HUES64 (cell line): ENCODE measurements around the gene TPRN.

Experiments used
- H3K27ac ChIP-seq: 2 replicates; pipeline ENCODE4 v1.7.0; 2013; ENCODE audit warnings: low read depth, low read length, inconsistent platforms
- H3K27me3 ChIP-seq: 2 replicates; pipeline ENCODE4 v1.6.1; 2013; ENCODE audit warnings: mild to moderate bottlenecking, low read length; ENCODE audit not compliant: insufficient read depth
- H3K36me3 ChIP-seq: 2 replicates; pipeline ENCODE4 v1.6.1; 2013; ENCODE audit warnings: mild to moderate bottlenecking, low read length; ENCODE audit not compliant: insufficient read depth
- H3K4me1 ChIP-seq: 2 replicates; pipeline ENCODE4 v1.6.1; 2013; ENCODE audit warnings: mild to moderate bottlenecking, low read length, moderate library complexity; ENCODE audit not compliant: insufficient read depth
- H3K4me3 ChIP-seq: 2 replicates; pipeline ENCODE4 v1.5.1; 2013; ENCODE audit warnings: mild to moderate bottlenecking, low read length, moderate library complexity
- H3K9ac ChIP-seq: 2 replicates; pipeline ENCODE4 v1.6.1; 2013; ENCODE audit warnings: mild to moderate bottlenecking, low read depth, low read length
- H3K9me3 ChIP-seq: 2 replicates; pipeline ENCODE4 v1.6.1; 2013; ENCODE audit warnings: low read depth, low read length; ENCODE audit not compliant: insufficient read depth
- WGBS: fragments of 150-250, 120-280 bp; methylation state at CpG from one replicate; pipeline ENCODE4 v1.1.7; 2013; ENCODE audit warnings: missing lambda C conversion rate; 5-methylcytosine and 5-hydroxymethylcytosine counted together

Gene TPRN

DNA sequence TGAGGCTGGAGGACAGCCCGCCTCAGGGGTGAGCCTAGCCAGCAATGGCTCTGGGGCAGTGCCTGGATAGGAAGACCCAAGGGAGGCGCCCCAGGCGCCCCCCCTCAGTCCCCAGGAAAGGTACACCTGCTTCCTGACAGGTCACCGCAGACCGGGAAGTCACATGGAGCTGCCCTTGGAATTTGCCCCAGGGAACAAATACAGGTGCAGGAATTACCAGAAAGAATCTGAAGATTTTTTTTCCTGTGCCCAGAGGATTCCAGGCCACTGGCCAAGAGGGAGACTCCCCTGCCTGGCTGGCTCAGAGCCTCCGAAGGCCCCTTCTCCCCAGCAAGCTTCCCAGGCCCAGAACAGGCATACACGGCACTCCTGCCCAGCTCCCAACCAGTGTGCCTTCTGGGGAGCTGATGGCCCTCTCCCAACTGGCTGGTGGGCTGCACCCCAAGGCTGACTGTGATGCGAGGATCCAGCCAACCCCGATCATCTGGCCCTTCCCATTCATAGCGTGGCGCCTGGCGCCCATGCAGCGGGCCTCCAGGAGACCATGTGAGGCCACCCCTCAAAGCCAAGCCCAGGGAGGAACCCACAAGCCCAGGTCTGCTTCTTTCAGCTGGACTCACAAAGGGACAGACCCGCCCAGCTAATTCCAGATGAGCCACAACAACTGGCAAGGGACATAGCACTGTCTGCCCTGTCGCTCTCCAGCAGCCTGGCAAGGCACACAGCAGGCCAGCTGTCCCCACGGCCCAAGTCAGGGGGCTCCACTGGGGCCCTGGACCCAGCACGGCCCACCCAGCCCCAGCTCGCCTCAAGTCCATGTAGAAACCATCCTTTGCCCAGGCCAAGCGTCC lies 2.3 kb downstream of the TPRN start:
- no peaks in the 10 kb centered on the region for H3K36me3 ChIP-seq
- H3K4me3 ChIP-seq = peak overlapping the region; percentile 47; the same call in 1 of the 2 replicates
- WGBS = 91% methylated on average over 19 of the region's 19 CpGs
- no peak overlapping the region for H3K27ac ChIP-seq
- no peaks in the 10 kb centered on the region for H3K27me3 ChIP-seq
- H3K4me1 ChIP-seq = peaks cover 5% of the 10 kb centered on the region; the same call in 1 of the 2 replicates
- no peaks in the 10 kb centered on the region for H3K9me3 ChIP-seq
- 0 out of 2 replicates have a peak overlapping the region, but pooled peaks have one; percentile 19 for H3K9ac ChIP-seq

DNA sequence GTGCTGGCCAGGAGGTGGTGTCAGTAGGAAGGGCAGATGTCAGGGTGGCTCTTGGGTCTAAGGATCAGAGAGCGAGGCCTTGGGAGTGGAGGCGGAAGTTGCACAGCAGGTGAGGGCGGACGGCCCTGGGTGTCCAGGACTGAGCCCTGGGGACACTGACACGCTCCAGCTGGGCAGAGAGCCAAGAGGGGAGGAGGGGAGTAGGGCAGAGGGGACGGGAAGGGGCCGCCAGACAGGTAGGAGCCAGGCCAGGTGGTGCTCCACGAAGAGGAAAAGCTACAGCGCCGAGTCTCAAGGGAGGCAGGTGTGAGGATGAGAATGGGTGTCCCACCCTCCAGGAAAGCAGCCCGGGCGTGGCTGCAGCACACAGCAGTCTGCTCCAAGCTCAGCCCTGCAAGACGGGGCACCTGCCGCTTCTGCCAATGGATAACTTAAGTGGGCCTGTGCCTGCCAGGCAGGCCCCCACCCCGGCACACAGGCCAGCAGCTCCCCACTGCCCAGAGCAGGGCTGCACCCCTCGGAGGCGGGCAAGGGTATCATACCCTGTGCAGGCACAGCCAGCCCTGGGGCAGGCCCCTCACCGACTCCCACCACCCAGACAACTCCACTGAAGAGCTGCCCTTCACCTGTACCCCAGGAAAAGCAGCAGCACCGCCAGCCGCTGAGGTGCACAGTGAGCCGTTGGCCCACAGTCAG lies 4.9 kb downstream of the TPRN start:
- Histone ChIP-seq H3K4me3 (no peak overlapping the region), H3K9me3 (no peaks in the 10 kb centered on the region), H3K36me3 (no peaks in the 10 kb centered on the region), H3K27me3 (no peaks in the 10 kb centered on the region), H3K9ac (no peak overlapping the region), H3K27ac (no peak overlapping the region), H3K4me1 (peaks cover 5% of the 10 kb centered on the region; the same call in 1 of the 2 replicates)
- WGBS = 94% methylated on average over 21 of the region's 21 CpGs

DNA sequence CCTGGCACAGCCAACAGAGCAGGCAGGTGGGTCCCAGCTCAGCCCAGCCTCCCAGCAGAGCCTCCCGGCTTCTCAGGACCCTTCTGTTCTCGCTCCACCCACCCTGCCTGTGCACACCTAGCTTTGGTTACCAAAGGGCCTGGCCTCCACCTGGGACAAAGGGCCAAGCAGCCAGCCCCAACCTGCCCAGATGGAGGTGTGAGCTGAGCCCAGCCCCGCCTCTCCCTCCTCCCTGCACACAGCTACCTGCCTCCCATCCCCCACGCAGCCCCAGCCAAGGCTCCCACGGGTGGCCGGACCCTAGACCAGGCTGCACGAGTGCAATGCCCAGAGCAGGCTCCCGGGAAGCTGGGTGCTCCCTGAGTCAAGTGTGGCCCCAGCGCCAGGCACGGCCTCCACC lies 5.6 kb downstream of the TPRN start:
- peaks cover 5% of the 10 kb centered on the region; the same call in 1 of the 2 replicates for H3K4me1 ChIP-seq
- H3K4me3 ChIP-seq = no peak overlapping the region
- H3K27me3 ChIP-seq = no peaks in the 10 kb centered on the region
- WGBS = 86% methylated on average over 10 of the region's 10 CpGs
- H3K9ac ChIP-seq = no peak overlapping the region
- no peaks in the 10 kb centered on the region for H3K9me3 ChIP-seq
- no peak overlapping the region for H3K27ac ChIP-seq
- H3K36me3 ChIP-seq = peaks cover 4% of the 10 kb centered on the region; the same call in 1 of the 2 replicates

DNA sequence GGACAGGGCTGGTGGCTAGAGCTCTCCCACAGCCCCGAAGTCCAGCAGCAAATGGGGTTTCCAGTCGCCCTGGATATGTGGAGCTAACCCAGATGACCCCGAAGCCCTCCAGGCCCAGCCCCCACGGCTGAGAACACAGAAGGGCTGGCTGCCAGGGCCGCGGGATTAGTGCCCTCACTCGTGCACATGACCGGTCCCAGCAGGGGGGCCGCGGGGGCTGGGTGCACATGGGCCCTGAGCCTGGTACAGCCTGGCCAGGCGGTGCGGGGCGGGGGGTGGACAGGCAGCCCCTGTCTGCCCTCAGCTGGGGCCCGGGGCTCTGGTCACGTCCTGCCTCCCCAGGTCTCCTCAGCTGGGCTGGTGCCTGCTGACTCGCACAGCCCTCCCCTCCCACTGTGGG lies 6.2 kb downstream of the TPRN start:
- Histone ChIP-seq H3K9me3 (no peaks in the 10 kb centered on the region), H3K4me3 (no peak overlapping the region), H3K27ac (no peak overlapping the region), H3K36me3 (peaks cover 6% of the 10 kb centered on the region; the same call in 1 of the 2 replicates), H3K27me3 (no peaks in the 10 kb centered on the region), H3K4me1 (peaks cover 8% of the 10 kb centered on the region; the same call in 1 of the 2 replicates), H3K9ac (no peak overlapping the region)
- 86% methylated on average over 16 of the region's 16 CpGs for WGBS

DNA sequence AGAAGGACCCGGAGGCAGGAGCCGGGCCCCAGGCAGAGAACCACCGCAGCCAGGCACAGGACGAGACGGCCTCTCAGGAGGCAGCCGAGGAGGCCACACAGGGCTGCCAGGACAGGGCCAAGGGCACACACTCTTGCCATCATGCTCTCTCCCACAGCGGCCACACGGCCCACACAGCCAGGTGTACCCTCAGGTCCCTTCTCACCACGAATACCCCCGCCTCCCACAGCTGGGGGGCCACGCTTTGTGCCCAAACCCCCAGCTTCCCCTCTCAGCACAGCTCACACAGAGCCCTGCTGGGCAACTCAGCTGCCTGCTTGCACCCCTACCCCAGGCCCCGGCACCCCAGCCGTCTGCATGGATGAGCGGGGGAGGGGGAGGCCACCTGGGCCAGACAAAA lies 6.8 kb downstream of the TPRN start:
- 91% methylated on average over 14 of the region's 14 CpGs for WGBS
- no peaks in the 10 kb centered on the region for H3K27me3 ChIP-seq

DNA sequence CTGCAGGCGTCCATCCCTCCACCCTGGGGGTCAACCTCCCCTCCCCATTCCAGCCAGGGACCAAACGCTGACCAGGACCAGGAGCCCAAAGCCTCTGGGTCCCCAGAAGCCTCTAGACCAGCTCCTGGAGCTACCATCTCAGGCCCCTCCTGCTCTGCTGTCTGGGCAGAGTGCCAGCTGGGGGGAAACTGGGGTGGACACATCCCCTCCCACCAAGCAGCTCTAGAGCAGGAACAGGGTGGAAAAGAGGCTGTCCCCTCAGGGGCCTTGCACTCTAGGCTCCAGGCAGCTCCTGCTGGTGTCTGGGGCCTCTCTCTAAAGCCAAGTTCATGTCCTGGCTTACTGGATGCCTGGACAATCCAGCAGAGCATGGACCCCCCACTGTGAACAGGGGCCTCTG lies 7.7 kb downstream of the TPRN start:
- no peak overlapping the region for H3K27ac ChIP-seq
- H3K9ac ChIP-seq = no peak overlapping the region
- H3K27me3 ChIP-seq = no peaks in the 10 kb centered on the region
- H3K4me3 ChIP-seq = no peak overlapping the region
- H3K9me3 ChIP-seq = no peaks in the 10 kb centered on the region
- H3K36me3 ChIP-seq = peaks cover 6% of the 10 kb centered on the region; the same call in 1 of the 2 replicates
- H3K4me1 ChIP-seq = peaks cover 8% of the 10 kb centered on the region; the same call in 1 of the 2 replicates
- 75% methylated on average over 2 of the region's 2 CpGs for whole genome bisulfite sequencing

More for the DNA sequence above, 6.8 kb downstream of the TPRN start:
- Histone ChIP-seq H3K4me1 (peaks cover 8% of the 10 kb centered on the region; the same call in 1 of the 2 replicates), H3K9me3 (no peaks in the 10 kb centered on the region), H3K36me3 (peaks cover 6% of the 10 kb centered on the region; the same call in 1 of the 2 replicates), H3K4me3 (no peak overlapping the region), H3K9ac (no peak overlapping the region), H3K27ac (no peak overlapping the region)

DNA sequence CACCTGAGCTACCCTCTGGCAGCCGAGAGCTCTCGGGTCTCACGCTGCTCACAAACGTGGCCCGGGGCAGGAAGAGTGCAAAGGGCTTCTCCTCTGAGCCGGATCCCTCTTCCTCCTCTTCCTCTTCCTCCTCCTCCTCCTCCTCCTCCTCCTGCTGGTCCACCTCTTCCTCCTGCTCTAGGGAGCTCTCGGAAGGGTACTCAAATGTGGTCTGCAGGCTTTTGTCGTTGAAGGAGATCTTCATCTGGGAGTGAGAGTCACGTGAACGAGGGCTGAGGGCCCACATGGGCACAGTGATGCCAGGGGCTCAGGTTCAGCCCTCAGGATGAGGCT lies 8.1 kb downstream of the TPRN start:
- 90% methylated on average over 10 of the region's 10 CpGs for WGBS
- H3K27ac ChIP-seq = no peak overlapping the region
- peaks cover 6% of the 10 kb centered on the region; the same call in 1 of the 2 replicates for H3K36me3 ChIP-seq
- H3K9ac ChIP-seq = no peak overlapping the region
- H3K9me3 ChIP-seq = no peaks in the 10 kb centered on the region
- H3K4me1 ChIP-seq = peaks cover 8% of the 10 kb centered on the region; the same call in 1 of the 2 replicates
- H3K4me3 ChIP-seq = no peak overlapping the region
- no peaks in the 10 kb centered on the region for H3K27me3 ChIP-seq

DNA sequence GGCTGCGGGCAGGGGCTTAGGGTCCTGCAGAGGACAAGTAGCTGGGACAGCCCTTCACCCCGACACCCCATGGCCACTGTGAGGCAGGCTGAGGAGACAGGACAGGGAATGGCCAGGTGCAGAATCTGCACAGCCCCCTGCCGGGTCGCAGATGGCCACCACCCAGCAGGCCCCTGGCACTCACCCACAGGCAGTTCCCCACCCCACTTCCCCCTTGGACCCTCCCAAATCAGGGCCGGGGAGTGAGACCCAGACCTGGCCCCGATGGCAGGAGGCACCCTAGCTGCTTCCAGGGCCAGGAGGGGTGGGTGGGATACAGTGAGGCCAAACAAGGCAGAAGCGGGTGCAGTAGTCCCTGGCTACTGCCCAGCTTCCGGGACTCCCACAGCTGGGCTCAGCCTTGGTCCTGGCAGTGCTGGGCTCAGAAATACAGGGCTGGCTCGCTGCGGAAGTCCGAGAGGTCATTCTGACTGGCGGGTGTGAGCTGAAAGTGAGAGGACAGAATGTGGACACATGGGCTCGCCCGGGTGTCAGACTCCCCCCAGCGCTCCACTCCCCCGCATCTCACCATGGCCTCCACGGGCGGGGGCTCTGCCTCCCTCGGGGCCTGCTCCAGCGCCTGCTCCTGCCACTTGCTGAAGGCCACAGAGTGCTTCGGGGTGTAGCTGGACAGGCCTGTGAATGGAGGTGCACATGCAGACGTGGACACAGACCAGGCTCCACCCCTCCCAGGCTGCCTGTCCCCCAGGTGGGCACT lies 8.7 kb downstream of the TPRN start:
- WGBS = 93% methylated on average over 22 of the region's 22 CpGs
- H3K4me3 ChIP-seq = no peak overlapping the region
- no peak overlapping the region for H3K9ac ChIP-seq
- H3K9me3 ChIP-seq = no peaks in the 10 kb centered on the region
- H3K27me3 ChIP-seq = no peaks in the 10 kb centered on the region
- no peak overlapping the region for H3K27ac ChIP-seq
- H3K4me1 ChIP-seq = peaks cover 8% of the 10 kb centered on the region; the same call in 1 of the 2 replicates
- H3K36me3 ChIP-seq = peaks cover 6% of the 10 kb centered on the region; the same call in 1 of the 2 replicates

DNA sequence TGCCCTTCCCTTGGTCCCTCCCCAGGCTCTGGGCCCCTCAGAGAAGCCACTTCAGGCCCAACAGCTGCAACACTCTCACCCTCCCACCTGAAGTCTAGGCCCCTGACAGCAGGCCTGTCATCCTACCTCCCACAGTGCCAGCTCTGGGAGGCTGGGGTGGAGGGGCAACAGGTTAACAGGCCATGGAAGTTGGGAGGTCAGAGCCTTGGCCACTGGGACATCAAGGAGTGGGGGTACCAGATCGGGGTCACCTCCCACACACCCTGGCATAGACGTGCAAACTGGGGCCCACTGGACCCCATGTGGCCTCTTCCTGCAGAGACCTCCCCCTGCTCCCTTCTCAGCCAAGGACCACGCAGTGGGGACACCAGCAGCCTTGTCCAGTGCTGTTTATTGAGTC lies 9.3 kb downstream of the TPRN start:
- H3K4me1 ChIP-seq = peaks cover 8% of the 10 kb centered on the region; the same call in 1 of the 2 replicates
- H3K9me3 ChIP-seq = no peaks in the 10 kb centered on the region
- no peak overlapping the region for H3K4me3 ChIP-seq
- H3K27ac ChIP-seq = no peak overlapping the region
- peaks cover 8% of the 10 kb centered on the region for H3K36me3 ChIP-seq
- no peak overlapping the region for H3K9ac ChIP-seq
- no peaks in the 10 kb centered on the region for H3K27me3 ChIP-seq
- WGBS = 91% methylated on average over 3 of the region's 3 CpGs

DNA sequence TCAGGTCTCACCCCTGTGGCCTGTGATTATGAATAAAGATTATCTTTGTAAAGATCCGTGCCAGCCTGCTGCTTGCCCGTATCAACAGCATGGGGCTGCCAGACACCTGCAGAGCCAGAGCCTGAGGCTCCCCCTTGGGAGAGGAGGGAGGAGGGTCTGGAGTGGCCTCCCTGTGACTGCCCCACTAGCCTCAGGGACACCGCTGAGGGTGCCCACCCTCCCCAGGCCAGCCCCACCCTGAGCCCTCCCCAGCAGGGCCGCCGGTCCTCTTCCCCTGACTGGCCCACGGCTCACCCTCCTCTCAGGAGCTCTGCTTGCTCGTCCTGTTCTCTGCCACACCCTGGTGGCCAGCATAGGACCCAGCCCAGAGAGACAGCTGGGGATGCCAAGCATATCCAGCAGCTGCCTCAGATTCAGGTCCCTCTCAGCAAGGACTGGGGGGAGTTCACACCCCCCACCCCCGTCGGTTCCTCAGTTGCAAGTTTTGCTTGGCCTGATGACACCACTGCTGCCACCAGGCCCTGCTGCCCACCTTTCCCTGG lies 10.2 kb downstream of the TPRN start:
- Histone ChIP-seq H3K4me1 (peaks cover 8% of the 10 kb centered on the region; the same call in 1 of the 2 replicates), H3K9me3 (no peaks in the 10 kb centered on the region), H3K27ac (no peak overlapping the region), H3K9ac (no peak overlapping the region), H3K36me3 (peaks cover 15% of the 10 kb centered on the region), H3K4me3 (no peak overlapping the region), H3K27me3 (no peaks in the 10 kb centered on the region)
- WGBS = 92% methylated on average over 9 of the region's 9 CpGs
